AG04449 (cell line): Measurements from ENCODE around the gene DPP3.
A peak's percentile ranks its signal among the peaks of the same experiment; 100 is the strongest.
"Not testable (repeated sequence)": the region's sequence is repeated elsewhere in the genome, so short reads cannot be mapped to it uniquely, and the experiment has no call there.

Source experiments
- CTCF ChIA-PET: fragments of 350-600 bp; formaldehyde crosslinking; extraction: SDS; loops from one replicate; lab custom pipeline; 2021; ENCODE audit warnings: antibody characterized with exemption; lab: Yijun Ruan, JAX
- POLR2A ChIA-PET: fragments of 400-600, 350-600 bp; formaldehyde crosslinking; extraction: SDS; loops from one replicate; lab custom pipeline; 2020; ENCODE audit warnings: antibody characterized with exemption, inconsistent platforms; lab: Yijun Ruan, JAX
- DNase-seq: peaks from one replicate; pipeline ENCODE4 v3.0.0-alpha.2; 2010; ENCODE audit warnings: low read depth, low spot score
- H3K4me3 ChIP-seq: 2 replicates; pipeline ENCODE4 v1.5.1; 2011; ENCODE audit warnings: low read depth, mild to moderate bottlenecking, control low read depth, low read length
- CTCF ChIP-seq: IDR thresholded peaks from one replicate; pipeline ENCODE4 v1.5.1; 2011; ENCODE audit warnings: mild to moderate bottlenecking, moderate library complexity, low read length, control low read depth, inconsistent platforms; ENCODE audit not compliant: insufficient read depth; ENCODE audit errors: missing control alignments

The DPP3 gene

GRCh38 chr11:66543263-66544107 is 63.3 kb downstream of the DPP3 start:
- no peak overlapping the region; the same call in 1 of the 2 replicates for H3K4me3 ChIP-seq
- TF ChIP-seq CTCF: peak; percentile 83
- ChIA-PET POLR2A (no interaction called here), CTCF (interaction anchor here (0.7 to 2.3 kb wide), 4 partner anchors 13 to 135 kb away, joined by 3 to 9 read pairs (median 4); partner anchors contain the start of genes CCDC87, CCS and RBM4B)
- DNase-seq: no peak

DNA sequence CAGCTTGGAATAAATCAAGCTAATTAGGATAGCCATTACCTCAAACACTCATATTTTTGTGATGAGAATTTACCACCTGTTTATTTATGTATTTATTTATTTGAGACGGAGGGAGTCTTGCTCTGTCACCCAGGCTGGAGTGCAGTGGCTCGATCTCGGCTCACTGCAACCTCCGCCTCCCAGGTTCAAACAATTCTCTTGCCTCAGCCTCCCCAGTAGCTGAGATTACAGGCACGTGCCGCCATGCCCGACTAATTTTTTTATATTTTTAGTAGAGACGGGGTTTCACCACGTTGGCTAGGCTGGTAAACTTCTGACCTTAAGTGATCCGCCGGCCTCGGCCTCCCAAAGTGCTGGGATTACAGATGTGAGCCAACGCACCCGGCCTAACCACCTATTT is 64.7 kb downstream of the DPP3 start:
- POLR2A ChIA-PET: interaction anchor here (1.9 kb wide), 1 partner anchor 133 kb away, joined by 11 read pairs; the partner anchor contains the start of gene RBM4B
- DNase-seq: not testable (repeated sequence)
- CTCF ChIA-PET: interaction anchor here (1.3 to 1.6 kb wide), 3 partner anchors 22 to 133 kb away, joined by 5 to 9 read pairs (median 6); partner anchors contain the start of genes CCDC87, CCS and RBM4B
- H3K4me3 ChIP-seq: peak overlapping the region; percentile 79

DNA sequence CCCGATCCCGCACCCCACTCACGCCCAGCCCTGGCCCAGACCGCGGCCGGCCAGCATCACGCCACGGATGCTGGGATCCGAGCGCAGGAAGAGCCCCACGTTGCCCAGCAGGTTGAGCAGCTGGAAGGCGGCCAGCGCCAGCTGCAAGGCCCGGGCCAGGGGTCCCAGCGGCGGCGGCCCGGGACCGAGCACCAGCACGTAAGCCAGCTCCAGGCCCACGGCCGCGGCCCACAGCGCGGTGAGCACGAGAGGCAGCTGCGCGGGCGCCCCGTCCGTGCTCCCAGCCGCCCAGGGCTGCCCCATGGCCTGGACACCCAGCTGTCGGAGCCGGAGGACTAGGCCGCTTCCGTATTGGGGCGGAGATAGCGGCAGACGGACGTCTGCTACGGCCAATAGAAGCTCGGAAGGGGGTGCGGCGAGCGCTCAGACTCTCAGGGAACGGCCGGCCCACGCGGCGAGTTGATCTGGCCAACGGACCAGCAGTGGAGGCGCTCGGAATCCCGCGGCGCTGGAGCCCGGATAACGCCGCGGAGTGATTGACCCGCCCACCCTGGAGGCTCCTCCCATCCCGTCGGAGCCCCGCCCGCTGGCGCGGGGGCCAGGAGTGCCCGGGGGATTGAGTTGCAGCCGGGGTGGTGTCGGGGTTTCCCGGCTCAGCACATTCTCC is 65.6 kb downstream of the DPP3 start, which contains the start of gene ZDHHC24:
Gene ZDHHC24 (minus strand): TSS at position 348 of the 667 bp plus-strand sequence. CDS start 45 bp downstream, at position 303.
- TF ChIP-seq CTCF: no peak
- peak within 1 kb of the TSS; percentile 79 for H3K4me3 ChIP-seq
- peak; percentile 79 for DNase-seq
- ChIA-PET CTCF (interaction anchor here (0.8 to 1.6 kb wide), 6 partner anchors 10 to 149 kb away, joined by 4 to 9 read pairs (median 6); partner anchors contain the start of genes CCDC87, CCS and RBM4B), POLR2A (interaction anchor here (0.6 to 1.9 kb wide), 6 partner anchors 16 to 132 kb away, joined by 3 to 11 read pairs (median 3); partner anchors contain the start of genes BBS1, CTSF and RBM4B)

- H3K4me3 ChIP-seq: peak within 1 kb of the TSS; percentile 79
- TF ChIP-seq CTCF: no peak
- CTCF ChIA-PET: interaction anchor here (0.8 to 1.6 kb wide), 6 partner anchors 11 to 149 kb away, joined by 4 to 9 read pairs (median 6); partner anchors contain the start of genes CCDC87, CCS and RBM4B
- DNase-seq: no peak
- POLR2A ChIA-PET: interaction anchor here (0.6 to 1.9 kb wide), 6 partner anchors 16 to 132 kb away, joined by 3 to 11 read pairs (median 3); partner anchors contain the start of genes BBS1, CTSF and RBM4B
Observed at GRCh38 chr11:66546368-66546965, 66.2 kb downstream of the DPP3 start, which contains the start of gene ACTN3. Gene ACTN3, plus strand, starts transcription at chr11:66546903. Its CDS starts 35 bp downstream, at chr11:66546938.

GRCh38 chr11:66546966-66547661 is 66.9 kb downstream of the DPP3 start:
- CTCF ChIA-PET: interaction anchor here (1.0 to 1.5 kb wide), 3 partner anchors 138 to 148 kb away, joined by 4 to 7 read pairs (median 5); no protein-coding TSS in a partner anchor
- no peak overlapping the region for H3K4me3 ChIP-seq
- POLR2A ChIA-PET: interaction anchor here (1.9 kb wide), 1 partner anchor 131 kb away, joined by 11 read pairs; the partner anchor contains the start of gene RBM4B
- no peak for TF ChIP-seq CTCF
- DNase-seq: no peak
